K562 (cell line): Measurements from ENCODE around the gene UBE2C. TPM values are rescaled to one million over a fixed set of nuclear protein-coding genes. Genes with fewer than 3 reads are reported as not detected.
A peak's percentile ranks its signal among the peaks of the same experiment; 100 is the strongest.

Experiments used
- CREB3 ChIP-seq: fragments of 450-650 bp; conservative IDR thresholded peaks from 2 replicates; pipeline ENCODE4 v1.6.1; 2016; ENCODE audit warnings: missing genetic modification characterization, low read depth, mild to moderate bottlenecking, missing compliant biosample characterization, moderate library complexity
- CREM ChIP-seq: IDR thresholded peaks from 2 replicates; pipeline ENCODE4 v1.6.1; 2014; ENCODE audit warnings: antibody characterized with exemption, low read depth
- FOS ChIP-seq: IDR thresholded peaks from 3 replicates; pipeline ENCODE4 v1.6.1; 2011; ENCODE audit not compliant: insufficient read length; ENCODE audit errors: extremely low read depth
- HMGXB4 ChIP-seq: sonication (generic); formaldehyde crosslinking; IDR thresholded peaks from 2 replicates; pipeline ENCODE4 v1.8.1; 2023; ENCODE audit warnings: mild to moderate bottlenecking, missing genetic modification reagents
- KDM5B ChIP-seq: fragments of 200-600 bp; sonication (generic); IDR thresholded peaks from 2 replicates; pipeline ENCODE4 v1.6.1; 2012; ENCODE audit warnings: low read depth, mild to moderate bottlenecking, moderate library complexity, low read length, control low read depth, inconsistent platforms; ENCODE audit not compliant: insufficient replicate concordance
- MCM5 ChIP-seq: fragments of 450-650 bp; IDR thresholded peaks from 2 replicates; pipeline ENCODE4 v1.6.1; 2016; ENCODE audit warnings: low read depth
- NCOA4 ChIP-seq: fragments of 450-650 bp; IDR thresholded peaks from 2 replicates; pipeline ENCODE4 v1.6.1; 2018; ENCODE audit warnings: mild to moderate bottlenecking; ENCODE audit not compliant: partially characterized antibody
- NR2C2 ChIP-seq, 2 experiments: fragments of 200-800 bp in 1 of 2; sonication (Bioruptor generic) in 1 of 2; sonication (generic) in 1 of 2; formaldehyde crosslinking in 1 of 2; IDR thresholded peaks; 2 replicates each; pipeline versions ENCODE4 v1.6.1 to v1.8.0; 2016 to 2022; ENCODE audit warnings: mild to moderate bottlenecking in 1 of 2, missing compliant biosample characterization in 1 of 2, missing genetic modification characterization in 1 of 2, missing genetic modification reagents in 1 of 2
- NR2F6 ChIP-seq: fragments of 450-650 bp; formaldehyde crosslinking; IDR thresholded peaks from 2 replicates; pipeline ENCODE4 v1.4.0; 2020; ENCODE audit warnings: mild to moderate bottlenecking
- PHF8 ChIP-seq: fragments of 200-600 bp; sonication (generic); IDR thresholded peaks from 2 replicates; pipeline ENCODE4 v1.6.1; 2012; ENCODE audit warnings: mixed run types, mild to moderate bottlenecking, inconsistent platforms, low read length, moderate library complexity, borderline replicate concordance
- RBM17 ChIP-seq: fragments of 200-400 bp; formaldehyde crosslinking; IDR thresholded peaks from 2 replicates; pipeline ENCODE4 v1.6.1; 2017; ENCODE audit warnings: low read depth, mild to moderate bottlenecking, low read length, borderline replicate concordance
- RFX1 ChIP-seq: fragments of 450-650 bp; IDR thresholded peaks from 2 replicates; pipeline ENCODE4 v1.6.1; 2016; ENCODE audit warnings: mild to moderate bottlenecking, moderate library complexity
- SOX6 ChIP-seq: fragments of 450-650 bp; IDR thresholded peaks from 2 replicates; pipeline ENCODE4 v1.6.1; 2014; ENCODE audit warnings: mild to moderate bottlenecking
- SP2 ChIP-seq: IDR thresholded peaks from 2 replicates; pipeline ENCODE4 v1.6.1; 2011; ENCODE audit warnings: mild to moderate bottlenecking, low read depth, low read length, moderate library complexity; ENCODE audit not compliant: poor library complexity, severe bottlenecking; ENCODE audit errors: extremely low read depth
- SRF ChIP-seq, 2 experiments: fragments of 250-450, 450-650 bp in 1 of 2; sonication (Bioruptor Pico) in 1 of 2; sonication (generic) in 1 of 2; formaldehyde crosslinking; IDR thresholded peaks; 2 replicates each; pipeline versions ENCODE4 v1.5.0 to v1.5.1; 2020 to 2022; ENCODE audit warnings: mild to moderate bottlenecking in 1 of 2, missing genetic modification reagents in 1 of 2
- TAF9B ChIP-seq: fragments of 450-650 bp; IDR thresholded peaks from 2 replicates; pipeline ENCODE4 v1.6.1; 2018; ENCODE audit warnings: mild to moderate bottlenecking; ENCODE audit not compliant: partially characterized antibody
- ZBTB34 ChIP-seq: fragments of 250-450 bp; sonication (Bioruptor Pico); IDR thresholded peaks from 2 replicates; pipeline ENCODE4 v1.8.0; 2021; ENCODE audit warnings: mild to moderate bottlenecking, moderate library complexity
- ZFP91 ChIP-seq: sonication (generic); formaldehyde crosslinking; IDR thresholded peaks from 2 replicates; pipeline ENCODE4 v1.8.0; 2022; ENCODE audit warnings: mild to moderate bottlenecking, missing genetic modification reagents
- ZNF133 ChIP-seq: fragments of 250-450 bp; sonication (Bioruptor Pico); IDR thresholded peaks from 2 replicates; pipeline ENCODE4 v1.4.0; 2020; ENCODE audit warnings: mild to moderate bottlenecking
- polyA plus RNA-seq, 8 experiments: library from polyadenylated mRNA; depleted of rRNA in 4 of 8; stranded (reverse) in 5 of 8; unstranded in 3 of 8; fragments of >200 nt; fragmentation: Nextera tagmentation in 2 of 8; fragmentation: Illumina TruSeq in 1 of 8; extraction: Ambion mirVana in 2 of 8; extraction: Trizol in 1 of 8; gene quantifications; 2 replicates each; pipeline versions ENCODE4 v1.2.1 to v1.2.3, GENCODE V29; 2011 to 2014; ENCODE audit warnings: inconsistent platforms in 1 of 8, missing spikeins in 1 of 8
- total RNA-seq, 7 experiments: library from RNA; depleted of rRNA in 6 of 7; stranded (reverse); fragments of >200 nt in 6 of 7; fragmentation: Illumina TruSeq in 2 of 7; extraction: Trizol in 2 of 7; gene quantifications; 2 replicates each; pipeline versions ENCODE4 v1.2.1 to v1.2.3, GENCODE V29; 2011 to 2021; ENCODE audit warnings: low replicate concordance in 1 of 7

Gene UBE2C
- total and polyA plus RNA-seq, 9 of the 15 experiments (the other 6 are each of a cell fraction or from before 2014, with no cell fraction given): 0.51 to 1.6 (median 0.69) TPM

- peak; percentile 96 for TF ChIP-seq NR2C2 (CRISPR knock-in tag; IDR thresholded peaks at IDR 0.05)
- peak; percentile 99 for TF ChIP-seq NR2C2 (tag; IDR thresholded peaks at IDR 0.05)
- peak; percentile 71 for TF ChIP-seq RFX1
- TF ChIP-seq SP2: peak; percentile 98
- 0 out of 4 replicates have a peak, but pooled peaks of 1 of the 2 experiments have one; percentile 63 for TF ChIP-seq SRF (CRISPR knock-in tag; IDR thresholded peaks at IDR 0.05)
- TF ChIP-seq RBM17: no peak
- TF ChIP-seq PHF8: peak; percentile 93; the same call in 1 of the 2 replicates
- no peak for TF ChIP-seq MCM5
- peak; percentile 94 for TF ChIP-seq NR2F6
- TF ChIP-seq KDM5B: peak; percentile 96
- no peak for TF ChIP-seq ZBTB34 (CRISPR knock-in tag)
- TF ChIP-seq CREB3: peak; percentile 48; the same call in 1 of the 2 replicates
- TF ChIP-seq SOX6: no peak
- no peak for TF ChIP-seq ZFP91 (CRISPR knock-in tag)
- TF ChIP-seq HMGXB4 (CRISPR knock-in tag): no peak
- peak; percentile 70 for TF ChIP-seq CREM
- no peak for TF ChIP-seq ZNF133 (CRISPR knock-in tag)
- TF ChIP-seq TAF9B: peak; percentile 81
- no peak for TF ChIP-seq NCOA4
- TF ChIP-seq FOS: peak; percentile 100
Measured at GRCh38 chr20:45857114-45857881, 44.9 kb downstream of the UBE2C start, which contains the start of the genes ACOT8 and ZSWIM3 (continued).
